Astrocyte (in vitro differentiated cells and primary cell): ENCODE measurements around the gene ASB7. TPM values are rescaled to one million over a fixed set of nuclear protein-coding genes. Genes with fewer than 3 reads are reported as not detected.

Experiments used
- DNase-seq: peaks from one replicate; pipeline ENCODE4 v3.0.0-alpha.2; 2010; ENCODE audit warnings: low read depth
- FAIRE-seq: peaks from 2 replicates; lab custom pipeline; 2011; peaks lifted over from hg19 to GRCh38; lab: Jason Lieb, UNC
- H2AFZ ChIP-seq: 2 replicates; pipeline ENCODE4 v1.6.0; 2012; ENCODE audit warnings: low read depth, low read length, inconsistent platforms
- H3K27ac ChIP-seq: 2 replicates; pipeline ENCODE4 v1.5.1; 2011; ENCODE audit warnings: low read depth, low read length, inconsistent platforms
- H3K27me3 ChIP-seq: 2 replicates; pipeline ENCODE4 v1.6.0; 2011; ENCODE audit warnings: low read length, inconsistent platforms; ENCODE audit not compliant: insufficient read depth
- H3K36me3 ChIP-seq: 2 replicates; pipeline ENCODE4 v1.5.1; 2011; ENCODE audit warnings: low read length, inconsistent platforms; ENCODE audit not compliant: insufficient read depth
- H3K4me1 ChIP-seq: 2 replicates; pipeline ENCODE4 v1.5.1; 2011; ENCODE audit warnings: low read length, inconsistent platforms; ENCODE audit not compliant: insufficient read depth
- H3K4me2 ChIP-seq: 2 replicates; pipeline ENCODE4 v1.6.0; 2012; ENCODE audit warnings: low read length, inconsistent platforms
- H3K4me3 ChIP-seq: 2 replicates; pipeline ENCODE4 v1.5.1; 2011; ENCODE audit warnings: low read depth, mild to moderate bottlenecking, low read length, inconsistent platforms; ENCODE audit not compliant: insufficient read depth
- H3K79me2 ChIP-seq: 2 replicates; pipeline ENCODE4 v1.6.0; 2012; ENCODE audit warnings: mild to moderate bottlenecking, low read length, inconsistent platforms; ENCODE audit not compliant: insufficient read depth
- H3K9ac ChIP-seq: 2 replicates; pipeline ENCODE4 v1.6.0; 2012; ENCODE audit warnings: mild to moderate bottlenecking, low read length, inconsistent platforms
- H3K9me3 ChIP-seq: 2 replicates; pipeline ENCODE4 v1.5.1; 2012; ENCODE audit warnings: low read depth, mild to moderate bottlenecking, low read length, inconsistent platforms; ENCODE audit not compliant: insufficient read depth
- H4K20me1 ChIP-seq: 2 replicates; pipeline ENCODE4 v1.6.0; 2012; ENCODE audit warnings: low read length, inconsistent platforms; ENCODE audit not compliant: insufficient read depth
- H3K27ac Mint-ChIP-seq: one replicate; pipeline ENCODE4 v1.8.0; 2021; ENCODE audit warnings: mild to moderate bottlenecking, mixed read lengths; ENCODE audit not compliant: unreplicated experiment
- H3K27me3 Mint-ChIP-seq: one replicate; pipeline ENCODE4 v1.8.0; 2021; ENCODE audit warnings: low read depth, mixed read lengths; ENCODE audit not compliant: unreplicated experiment
- H3K36me3 Mint-ChIP-seq: one replicate; pipeline ENCODE4 v1.8.0; 2021; ENCODE audit warnings: low read depth, mixed read lengths; ENCODE audit not compliant: unreplicated experiment
- H3K4me1 Mint-ChIP-seq: one replicate; pipeline ENCODE4 v1.8.0; 2021; ENCODE audit warnings: low read depth, mixed read lengths; ENCODE audit not compliant: unreplicated experiment
- H3K4me3 Mint-ChIP-seq: one replicate; pipeline ENCODE4 v1.8.0; 2021; ENCODE audit warnings: mild to moderate bottlenecking, moderate library complexity, mixed read lengths; ENCODE audit not compliant: unreplicated experiment
- H3K9me3 Mint-ChIP-seq: one replicate; pipeline ENCODE4 v1.8.0; 2021; ENCODE audit warnings: mild to moderate bottlenecking, mixed read lengths; ENCODE audit not compliant: unreplicated experiment
- EZH2 ChIP-seq: IDR thresholded peaks from 2 replicates; pipeline ENCODE4 v1.6.1; 2012; ENCODE audit warnings: mild to moderate bottlenecking, low read length, inconsistent platforms; ENCODE audit not compliant: insufficient read depth
- total RNA-seq: library from RNA; stranded (reverse); gene quantifications from 2 replicates; pipeline ENCODE4 v1.2.1, GENCODE V29; 2021
- TF ChIP-seq, protein P1 (sequence below): IDR thresholded peaks from 2 replicates; pipeline ENCODE4 v1.5.1; 2011; ENCODE audit warnings: low read depth, mild to moderate bottlenecking, inconsistent platforms, low read length, moderate library complexity; ENCODE audit not compliant: insufficient read depth

The ASB7 gene
- total RNA-seq, 1 donor from 2014 or later: 14.4 TPM

DNA sequence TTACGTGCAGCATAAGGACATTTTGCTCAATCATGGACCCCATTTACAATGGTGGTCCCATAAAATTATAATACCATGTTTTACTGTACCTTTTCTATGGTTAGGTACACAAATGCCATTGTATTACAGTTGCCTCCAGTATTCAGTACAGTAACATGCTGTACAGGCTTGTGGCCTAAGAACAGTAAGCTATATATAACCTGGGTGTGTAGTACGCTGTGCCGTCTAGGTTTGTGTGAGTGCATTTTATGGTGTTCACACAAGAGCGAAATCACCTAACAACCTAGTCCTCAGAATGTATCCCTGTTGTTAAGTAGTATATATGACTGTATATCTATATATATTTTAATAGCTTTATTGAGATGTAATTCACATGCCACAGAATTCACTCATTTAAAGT is 12.5 kb downstream of the ASB7 start:
- Histone ChIP-seq H3K9ac (no peak overlapping the region), H3K27ac (no peak overlapping the region), H3K4me2 (no peak overlapping the region), H4K20me1 (peaks cover 16% of the 10 kb centered on the region), H2AFZ (no peak overlapping the region), H3K36me3 (peaks cover 21% of the 10 kb centered on the region), H3K79me2 (peaks cover 6% of the 10 kb centered on the region), H3K9me3 (no peaks in the 10 kb centered on the region), H3K4me1 (no peaks in the 10 kb centered on the region), H3K27me3 (no peaks in the 10 kb centered on the region), H3K4me3 (no peak overlapping the region)
- TF ChIP-seq, protein P1, sequence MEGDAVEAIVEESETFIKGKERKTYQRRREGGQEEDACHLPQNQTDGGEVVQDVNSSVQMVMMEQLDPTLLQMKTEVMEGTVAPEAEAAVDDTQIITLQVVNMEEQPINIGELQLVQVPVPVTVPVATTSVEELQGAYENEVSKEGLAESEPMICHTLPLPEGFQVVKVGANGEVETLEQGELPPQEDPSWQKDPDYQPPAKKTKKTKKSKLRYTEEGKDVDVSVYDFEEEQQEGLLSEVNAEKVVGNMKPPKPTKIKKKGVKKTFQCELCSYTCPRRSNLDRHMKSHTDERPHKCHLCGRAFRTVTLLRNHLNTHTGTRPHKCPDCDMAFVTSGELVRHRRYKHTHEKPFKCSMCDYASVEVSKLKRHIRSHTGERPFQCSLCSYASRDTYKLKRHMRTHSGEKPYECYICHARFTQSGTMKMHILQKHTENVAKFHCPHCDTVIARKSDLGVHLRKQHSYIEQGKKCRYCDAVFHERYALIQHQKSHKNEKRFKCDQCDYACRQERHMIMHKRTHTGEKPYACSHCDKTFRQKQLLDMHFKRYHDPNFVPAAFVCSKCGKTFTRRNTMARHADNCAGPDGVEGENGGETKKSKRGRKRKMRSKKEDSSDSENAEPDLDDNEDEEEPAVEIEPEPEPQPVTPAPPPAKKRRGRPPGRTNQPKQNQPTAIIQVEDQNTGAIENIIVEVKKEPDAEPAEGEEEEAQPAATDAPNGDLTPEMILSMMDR: no peak
- H3K36me3 Mint-ChIP-seq: peaks cover 17% of the 10 kb centered on the region
- FAIRE-seq (no peak), DNase-seq (no peak)
- H3K9me3 Mint-ChIP-seq: no peaks in the 10 kb centered on the region
- no peaks in the 10 kb centered on the region for H3K4me1 Mint-ChIP-seq
- H3K4me3 Mint-ChIP-seq: no peak overlapping the region
- H3K27ac Mint-ChIP-seq: no peak overlapping the region
- H3K27me3 Mint-ChIP-seq: no peaks in the 10 kb centered on the region

DNA sequence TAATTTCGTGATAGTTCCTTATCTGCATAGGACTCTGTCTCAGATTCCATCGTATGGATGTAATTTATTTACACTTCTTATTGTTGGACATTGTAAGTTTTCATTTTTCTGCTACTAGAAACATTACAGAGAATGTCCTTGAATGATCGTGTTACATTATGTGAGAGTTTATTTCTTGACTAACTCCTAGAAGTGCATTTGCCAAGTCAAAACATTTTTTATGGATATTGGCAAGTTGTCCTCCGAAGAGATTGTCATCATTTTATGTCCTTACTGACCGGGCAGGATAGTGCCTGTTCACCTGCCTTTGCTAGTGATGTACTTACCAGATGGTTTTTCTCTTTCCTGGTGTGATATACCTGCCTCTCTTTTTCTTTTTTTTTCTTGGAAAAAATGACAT is 13.4 kb downstream of the ASB7 start:
- Histone ChIP-seq H3K4me1 (no peaks in the 10 kb centered on the region), H3K27ac (no peak overlapping the region), H3K79me2 (peaks cover 6% of the 10 kb centered on the region), H2AFZ (no peak overlapping the region), H3K27me3 (no peaks in the 10 kb centered on the region), H4K20me1 (peaks cover 16% of the 10 kb centered on the region), H3K4me3 (no peak overlapping the region), H3K9ac (no peak overlapping the region), H3K4me2 (no peak overlapping the region), H3K9me3 (no peaks in the 10 kb centered on the region), H3K36me3 (peaks cover 17% of the 10 kb centered on the region)
- H3K4me3 Mint-ChIP-seq: no peak overlapping the region
- H3K27ac Mint-ChIP-seq: no peak overlapping the region
- H3K9me3 Mint-ChIP-seq: no peaks in the 10 kb centered on the region
- H3K27me3 Mint-ChIP-seq: no peaks in the 10 kb centered on the region
- peaks cover 19% of the 10 kb centered on the region for H3K36me3 Mint-ChIP-seq
- no peaks in the 10 kb centered on the region for H3K4me1 Mint-ChIP-seq
- no peak for TF ChIP-seq EZH2
- TF ChIP-seq, protein P1: no peak
- no peak for FAIRE-seq
- DNase-seq: no peak

GRCh38 chr15:100616700-100617099 is 14.3 kb downstream of the ASB7 start:
- H3K4me2 ChIP-seq: no peak overlapping the region
- H3K79me2 ChIP-seq: peaks cover 6% of the 10 kb centered on the region
- peaks cover 21% of the 10 kb centered on the region for H3K36me3 Mint-ChIP-seq
- no peaks in the 10 kb centered on the region for H3K27me3 Mint-ChIP-seq
- no peak overlapping the region for H3K4me3 ChIP-seq
- H3K9me3 Mint-ChIP-seq: no peaks in the 10 kb centered on the region
- H3K27ac ChIP-seq: no peak overlapping the region
- no peaks in the 10 kb centered on the region for H3K9me3 ChIP-seq
- DNase-seq (no peak), FAIRE-seq (no peak)
- H3K27ac Mint-ChIP-seq: no peak overlapping the region
- no peaks in the 10 kb centered on the region for H3K4me1 Mint-ChIP-seq
- no peaks in the 10 kb centered on the region for H3K27me3 ChIP-seq
- peaks cover 16% of the 10 kb centered on the region for H4K20me1 ChIP-seq
- no peak overlapping the region for H3K4me3 Mint-ChIP-seq
- H2AFZ ChIP-seq: no peak overlapping the region
- H3K4me1 ChIP-seq: no peaks in the 10 kb centered on the region
- no peak for TF ChIP-seq EZH2
- TF ChIP-seq, protein P1: no peak
- H3K36me3 ChIP-seq: peaks cover 14% of the 10 kb centered on the region
- H3K9ac ChIP-seq: no peak overlapping the region
